ENCODE data around the gene CHCHD5. TPM values are rescaled to one million over a fixed set of nuclear protein-coding genes. Genes with fewer than 3 reads are reported as not detected.

CHCHD5 gene
- total RNA-seq, 1 donor = 10.1 TPM

DNA sequence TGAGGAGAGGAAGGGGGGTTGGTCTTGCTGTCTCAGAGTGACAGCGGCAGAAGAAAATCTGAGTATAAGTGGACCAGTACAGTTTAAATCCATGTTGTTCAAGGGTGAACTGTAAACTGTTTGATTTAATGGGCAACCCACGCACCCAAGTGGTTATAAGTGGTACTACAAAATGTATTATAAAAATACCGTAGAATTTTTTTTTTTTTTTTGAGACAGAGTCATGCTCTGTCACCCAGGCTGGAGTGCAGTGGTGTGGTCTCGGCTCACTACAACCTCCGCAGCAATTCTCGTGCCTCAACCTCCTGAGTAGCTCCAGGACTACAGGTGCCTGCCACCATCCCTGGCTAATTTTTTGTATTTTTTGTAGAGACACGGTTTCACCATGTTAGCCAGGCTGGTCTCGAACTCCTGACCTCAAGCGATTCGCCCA lies 2.1 kb upstream of the CHCHD5 start:
- peaks cover 2% of the 10 kb centered on the region for H3K36me3 ChIP-seq (ENCODE audit: insufficient read depth, low read length)
- H3K4me2 ChIP-seq (ENCODE audit: insufficient read depth, low read length) = peak overlapping the region; percentile 35
- H3K27me3 ChIP-seq (ENCODE audit: insufficient read depth, low read length) = no peaks in the 10 kb centered on the region
- peak; percentile 52 for TF ChIP-seq CTCF (IDR thresholded peaks at IDR 0.05; ENCODE audit: extremely low read depth, low read depth, low read length)
- H3K79me2 ChIP-seq (ENCODE audit: insufficient read depth, low read length) = peaks cover 9% of the 10 kb centered on the region
- no peak overlapping the region for H3K4me3 ChIP-seq (ENCODE audit: insufficient read depth, low read length)
- H2AFZ ChIP-seq (ENCODE audit: low read length) = no peak overlapping the region
- peaks cover 36% of the 10 kb centered on the region for H3K4me1 ChIP-seq (ENCODE audit: insufficient read depth, low read length)
- H3K27ac ChIP-seq (ENCODE audit: low read depth, low read length) = no peak overlapping the region
- H3K9me3 ChIP-seq (ENCODE audit: low read depth, low read length) = no peaks in the 10 kb centered on the region
- no peaks in the 10 kb centered on the region for H4K20me1 ChIP-seq (ENCODE audit: insufficient read depth, low read length)
- no peak for DNase-seq (ENCODE audit: insufficient read length, low spot score, missing footprints)

DNA sequence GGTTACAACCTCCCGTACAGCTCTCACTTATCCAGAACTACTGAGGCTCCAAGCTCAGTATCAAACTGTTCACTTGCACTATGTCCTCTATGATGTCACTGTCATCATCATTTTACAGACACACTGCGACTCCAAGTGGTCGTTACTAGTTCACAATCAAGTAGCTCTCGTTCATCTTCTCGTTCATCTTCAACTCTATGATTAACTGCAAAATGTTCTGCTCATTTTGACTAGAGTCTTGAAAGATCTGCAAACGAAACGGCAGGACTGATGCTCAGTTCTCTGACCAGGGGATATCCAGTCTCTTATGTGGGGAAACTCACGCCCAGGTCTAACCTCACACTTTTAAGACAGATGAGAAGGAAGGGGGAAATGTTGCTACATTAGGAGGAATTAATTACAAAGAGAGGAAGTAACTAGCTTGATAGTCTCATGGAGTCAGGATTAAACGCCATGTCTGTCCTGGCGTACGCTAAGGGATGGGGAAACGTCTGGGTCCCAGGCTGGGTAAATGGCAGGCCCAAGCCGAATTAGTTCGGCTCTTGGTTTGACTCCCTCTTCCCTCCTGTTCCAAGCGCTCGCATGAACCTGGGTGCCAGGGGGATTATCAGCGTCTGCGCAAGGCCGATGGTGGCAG lies 794 bp upstream of the CHCHD5 start:
- peak overlapping the region; percentile 99 for H3K27ac ChIP-seq (ENCODE audit: low read depth, low read length)
- DNase-seq (ENCODE audit: insufficient read length, low spot score, missing footprints) = peak; percentile 66
- H3K4me2 ChIP-seq (ENCODE audit: insufficient read depth, low read length) = peak overlapping the region; percentile 92
- no peak for TF ChIP-seq CTCF (IDR thresholded peaks at IDR 0.05; ENCODE audit: extremely low read depth, low read depth, low read length)
- no peaks in the 10 kb centered on the region for H4K20me1 ChIP-seq (ENCODE audit: insufficient read depth, low read length)
- H3K36me3 ChIP-seq (ENCODE audit: insufficient read depth, low read length) = peaks cover 6% of the 10 kb centered on the region
- peaks cover 35% of the 10 kb centered on the region for H3K4me1 ChIP-seq (ENCODE audit: insufficient read depth, low read length)
- peaks cover 9% of the 10 kb centered on the region for H3K79me2 ChIP-seq (ENCODE audit: insufficient read depth, low read length)
- H3K27me3 ChIP-seq (ENCODE audit: insufficient read depth, low read length) = no peaks in the 10 kb centered on the region
- H3K4me3 ChIP-seq (ENCODE audit: insufficient read depth, low read length) = peak overlapping the region; percentile 94
- H2AFZ ChIP-seq (ENCODE audit: low read length) = peak overlapping the region; percentile 99
- no peaks in the 10 kb centered on the region for H3K9me3 ChIP-seq (ENCODE audit: low read depth, low read length)

- Histone ChIP-seq H3K4me1 (ENCODE audit: insufficient read depth, low read length) (peaks cover 25% of the 10 kb centered on the region), H3K27ac (ENCODE audit: low read depth, low read length) (peak overlapping the region; percentile 99), H3K9me3 (ENCODE audit: low read depth, low read length) (no peaks in the 10 kb centered on the region), H3K36me3 (ENCODE audit: insufficient read depth, low read length) (peaks cover 7% of the 10 kb centered on the region), H2AFZ (ENCODE audit: low read length) (peak overlapping the region; percentile 99), H4K20me1 (ENCODE audit: insufficient read depth, low read length) (no peaks in the 10 kb centered on the region), H3K27me3 (ENCODE audit: insufficient read depth, low read length) (no peaks in the 10 kb centered on the region), H3K4me2 (ENCODE audit: insufficient read depth, low read length) (peak overlapping the region; percentile 92), H3K4me3 (ENCODE audit: insufficient read depth, low read length) (peak overlapping the region; percentile 94), H3K79me2 (ENCODE audit: insufficient read depth, low read length) (peaks cover 9% of the 10 kb centered on the region)
- no peak for DNase-seq (ENCODE audit: insufficient read length, low spot score, missing footprints)
- no peak for TF ChIP-seq CTCF (IDR thresholded peaks at IDR 0.05; ENCODE audit: extremely low read depth, low read depth, low read length)
Observed at GRCh38 chr2:112584891-112585250, 462 bp downstream of the CHCHD5 start.

- Histone ChIP-seq H4K20me1 (ENCODE audit: insufficient read depth, low read length) (no peaks in the 10 kb centered on the region), H3K4me2 (ENCODE audit: insufficient read depth, low read length) (peak overlapping the region; percentile 92), H3K4me1 (ENCODE audit: insufficient read depth, low read length) (peaks cover 25% of the 10 kb centered on the region), H3K27ac (ENCODE audit: low read depth, low read length) (peak overlapping the region; percentile 99), H3K9me3 (ENCODE audit: low read depth, low read length) (no peaks in the 10 kb centered on the region), H3K27me3 (ENCODE audit: insufficient read depth, low read length) (no peaks in the 10 kb centered on the region), H3K79me2 (ENCODE audit: insufficient read depth, low read length) (peaks cover 9% of the 10 kb centered on the region), H3K36me3 (ENCODE audit: insufficient read depth, low read length) (peaks cover 7% of the 10 kb centered on the region), H2AFZ (ENCODE audit: low read length) (no peak overlapping the region), H3K4me3 (ENCODE audit: insufficient read depth, low read length) (peak overlapping the region; percentile 94)
- DNase-seq (ENCODE audit: insufficient read length, low spot score, missing footprints) = no peak
- no peak for TF ChIP-seq CTCF (IDR thresholded peaks at IDR 0.05; ENCODE audit: extremely low read depth, low read depth, low read length)
Observed at GRCh38 chr2:112585400-112585799, 991 bp downstream of the CHCHD5 start.
